ENCODE measurements around the gene SETDB2. TPM values are rescaled to one million over a fixed set of nuclear protein-coding genes. Genes with fewer than 3 reads are reported as not detected.

SETDB2 gene
- total RNA-seq, 1 donor from 2014 or later: 8.6 TPM

- Histone ChIP-seq H3K9me3 (no peaks in the 10 kb centered on the region), H3K27me3 (no peaks in the 10 kb centered on the region), H3K4me3 (no peak overlapping the region), H3K4me1 (no peaks in the 10 kb centered on the region), H3K36me3 (no peaks in the 10 kb centered on the region), H3K27ac (no peak overlapping the region)
- TF ChIP-seq POLR2AphosphoS5 (IDR thresholded peaks at IDR 0.05; ENCODE audit: insufficient read depth in 1 of 2, low read depth in 1 of 2): no peak
- TF ChIP-seq CTCF (IDR thresholded peaks at IDR 0.05): no peak
- TF ChIP-seq POLR2A (IDR thresholded peaks at IDR 0.05): no peak
- no peak for DNase-seq (ENCODE audit: extremely low spot score in 2 of 2)
- intact Hi-C loops (cut with DNase I): no loop called here
Measured at GRCh38 chr13:49424011-49424560, 20.0 kb upstream of the SETDB2 start.

DNA sequence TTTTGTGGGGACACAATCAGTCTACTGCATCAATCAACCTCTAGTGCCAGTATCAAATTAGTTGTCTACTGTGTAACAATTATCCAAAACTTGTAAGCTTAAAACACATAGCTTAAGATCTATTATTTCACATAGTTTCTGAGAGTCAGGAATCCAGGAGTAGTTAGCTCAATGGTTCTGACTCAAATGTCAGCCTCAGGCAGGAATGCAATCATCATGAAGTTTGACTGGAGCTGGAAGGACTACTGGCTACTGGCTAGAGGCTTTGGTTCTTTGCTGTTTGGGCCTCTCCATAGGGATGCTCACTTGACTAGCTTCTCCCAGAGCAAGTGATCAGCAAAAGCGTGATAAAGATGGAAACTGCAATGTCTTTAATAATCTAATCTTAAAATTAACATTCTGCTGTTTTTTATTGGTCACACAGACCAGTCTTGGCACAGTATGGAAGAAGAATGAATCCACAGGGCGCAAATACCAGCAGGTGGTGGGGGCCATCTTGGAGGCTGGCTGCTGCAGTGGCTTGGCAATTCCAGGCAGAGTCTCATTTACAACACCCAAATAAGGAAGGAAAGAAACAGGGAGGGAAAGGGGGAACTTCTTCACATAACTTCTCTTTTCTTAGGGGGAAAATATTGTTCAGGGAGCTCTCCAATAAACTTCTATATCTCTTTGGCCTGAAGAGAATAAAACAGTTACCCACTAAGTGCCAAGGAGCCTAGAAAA, 15.9 kb upstream of the SETDB2 start:
- TF ChIP-seq CTCF (IDR thresholded peaks at IDR 0.05): no peak
- no peak for TF ChIP-seq POLR2AphosphoS5 (IDR thresholded peaks at IDR 0.05; ENCODE audit: insufficient read depth in 1 of 2, low read depth in 1 of 2)
- no peak for TF ChIP-seq POLR2A (IDR thresholded peaks at IDR 0.05)
- Histone ChIP-seq H3K27ac (no peak overlapping the region), H3K4me1 (no peaks in the 10 kb centered on the region), H3K36me3 (no peaks in the 10 kb centered on the region), H3K4me3 (no peak overlapping the region), H3K27me3 (no peaks in the 10 kb centered on the region), H3K9me3 (no peaks in the 10 kb centered on the region)
- intact Hi-C loops (cut with DNase I): no loop called here
- no peak for DNase-seq (ENCODE audit: extremely low spot score in 2 of 2)

- no peak for TF ChIP-seq CTCF (IDR thresholded peaks at IDR 0.05)
- TF ChIP-seq POLR2A (IDR thresholded peaks at IDR 0.05): no peak
- no peak for TF ChIP-seq POLR2AphosphoS5 (IDR thresholded peaks at IDR 0.05; ENCODE audit: insufficient read depth in 1 of 2, low read depth in 1 of 2)
- no peak for DNase-seq (ENCODE audit: extremely low spot score in 2 of 2)
- intact Hi-C loops (cut with DNase I): no loop called here
- Histone ChIP-seq H3K27me3 (no peaks in the 10 kb centered on the region), H3K4me1 (no peaks in the 10 kb centered on the region), H3K4me3 (no peak overlapping the region), H3K27ac (no peak overlapping the region), H3K36me3 (no peaks in the 10 kb centered on the region), H3K9me3 (no peaks in the 10 kb centered on the region)
Measured at GRCh38 chr13:49429121-49429520, 15.0 kb upstream of the SETDB2 start.

DNA sequence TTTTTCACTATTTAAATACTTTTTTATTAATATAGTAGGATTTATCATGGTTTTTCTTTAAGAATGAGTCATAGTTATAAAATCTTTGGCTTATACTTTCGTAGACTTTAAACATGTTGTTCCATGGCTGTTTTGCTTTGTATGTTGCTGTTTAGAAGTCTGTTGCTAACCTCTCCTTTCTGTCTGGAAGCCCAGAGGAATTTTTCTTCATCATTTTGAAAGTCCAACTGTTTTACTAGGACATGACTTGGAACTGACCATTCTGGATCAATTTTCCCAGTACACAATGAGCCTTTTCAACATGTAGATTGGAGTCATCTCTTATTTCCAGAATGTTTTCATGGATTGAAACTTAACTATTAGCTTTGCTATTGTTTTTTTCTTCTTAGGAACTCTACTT, 8.1 kb upstream of the SETDB2 start:
- Histone ChIP-seq H3K27ac (no peak overlapping the region), H3K4me1 (no peaks in the 10 kb centered on the region), H3K27me3 (no peaks in the 10 kb centered on the region), H3K36me3 (no peaks in the 10 kb centered on the region), H3K9me3 (no peaks in the 10 kb centered on the region), H3K4me3 (no peak overlapping the region)
- intact Hi-C loops (cut with DNase I): loop anchor here (2.0 kb wide), 1 partner anchor 135 kb away; no protein-coding TSS in a partner anchor
- TF ChIP-seq POLR2A (IDR thresholded peaks at IDR 0.05): no peak
- TF ChIP-seq POLR2AphosphoS5 (IDR thresholded peaks at IDR 0.05; ENCODE audit: insufficient read depth in 1 of 2, low read depth in 1 of 2): no peak
- no peak for TF ChIP-seq CTCF (IDR thresholded peaks at IDR 0.05)
- no peak for DNase-seq (ENCODE audit: extremely low spot score in 2 of 2)

GRCh38 chr13:49436890-49437289, 7.2 kb upstream of the SETDB2 start:
- no peak for DNase-seq (ENCODE audit: extremely low spot score in 2 of 2)
- intact Hi-C loops (cut with DNase I): loop anchor here (2.0 kb wide), 1 partner anchor 136 kb away; no protein-coding TSS in a partner anchor
- H3K27ac ChIP-seq: peak overlapping the region; percentile 35

More at GRCh38 chr13:49436890-49437289, 7.2 kb upstream of the SETDB2 start:
- H3K4me1 ChIP-seq: no peaks in the 10 kb centered on the region
- H3K27me3 ChIP-seq: no peaks in the 10 kb centered on the region
- TF ChIP-seq POLR2AphosphoS5 (IDR thresholded peaks at IDR 0.05; ENCODE audit: insufficient read depth in 1 of 2, low read depth in 1 of 2): no peak
- TF ChIP-seq POLR2A (IDR thresholded peaks at IDR 0.05): no peak
- TF ChIP-seq CTCF (IDR thresholded peaks at IDR 0.05): peak in 1 of 3 experiments; percentile 40
- H3K9me3 ChIP-seq: no peaks in the 10 kb centered on the region
- H3K36me3 ChIP-seq: no peaks in the 10 kb centered on the region
- no peak overlapping the region for H3K4me3 ChIP-seq

All from vagina (tissue), 2 donors.